ENCODE results near the gene RBM6. TPM values are rescaled to one million over a fixed set of nuclear protein-coding genes. Genes with fewer than 3 reads are reported as not detected.
A peak's percentile ranks its signal among the peaks of the same experiment; 100 is the strongest.

RBM6 gene
- total and polyA plus RNA-seq, 2 of the 4 experiments (the other 2 are of a cell fraction): 38.5 to 64.6 TPM

DNA sequence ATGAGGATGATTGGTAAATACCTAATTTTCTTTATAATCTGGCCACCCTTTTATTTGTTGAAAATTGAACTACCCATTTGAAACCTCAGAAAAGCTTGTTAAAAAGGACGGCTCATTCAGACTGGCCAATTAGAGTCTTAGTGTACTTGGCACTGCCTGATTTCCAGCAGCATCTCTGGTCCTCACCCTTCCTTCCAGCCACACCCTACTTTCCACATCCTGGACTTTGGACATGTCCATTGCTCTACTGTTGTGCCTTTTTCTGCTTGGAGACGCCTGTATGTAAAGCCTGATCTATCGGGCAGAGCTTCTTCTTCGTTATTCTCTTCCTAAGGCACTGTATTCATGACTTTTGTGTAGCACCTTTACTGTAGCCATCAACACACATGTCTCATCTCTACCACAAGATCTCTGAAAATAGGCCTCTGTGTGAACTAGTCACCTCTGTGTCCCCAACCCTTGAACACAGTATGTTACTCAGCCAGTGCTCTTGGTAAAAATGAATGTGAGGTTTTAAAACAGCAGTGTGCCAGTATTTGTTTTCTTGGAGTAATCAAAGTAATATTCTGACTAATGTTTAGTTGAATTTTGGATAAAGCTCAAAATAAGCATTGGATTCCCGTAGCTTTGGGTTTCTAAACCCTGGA lies 155.5 kb downstream of the RBM6 start:
- no peaks in the 10 kb centered on the region for H3K9me3 ChIP-seq (ENCODE audit: control insufficient read depth, insufficient read depth, low read length)
- no peak overlapping the region; the same call in 1 of the 2 replicates for H3K14ac ChIP-seq (replicated peaks; ENCODE audit: low read depth, low read length)
- WGBS, 2 experiments (ENCODE audit: extremely low coverage in 2 of 2, insufficient read length in 1 of 2): 96% methylated on average over 3 of the region's 5 CpGs; no CpG with 5 or more reads in 1 of the 2 experiments
- dilution Hi-C loops (cut with HindIII; ENCODE audit: low sequenced_read_pairs, unreplicated experiment) (no loop called here), intact Hi-C loops (cut with micrococcal nuclease) (loop anchor here (10.0 kb wide), 1 partner anchor 391 kb away; no protein-coding TSS in a partner anchor), in situ Hi-C loops (cut with MboI; ENCODE audit: low sequenced_read_pairs) (no loop called here)
- ChIA-PET POLR2A (ENCODE audit: unreplicated experiment) (interaction anchor here (0.6 kb wide), 1 partner anchor 87 kb away, joined by 4 read pairs; no protein-coding TSS in a partner anchor), CTCF (interaction anchor here (0.8 kb wide), 1 partner anchor 254 kb away, joined by 3 read pairs; no protein-coding TSS in a partner anchor)
- no peaks in the 10 kb centered on the region for H3K27me3 ChIP-seq (ENCODE audit: control insufficient read depth, insufficient read depth, low read length)
- H3K4me1 ChIP-seq (ENCODE audit: control insufficient read depth, insufficient read depth, low read length): peaks cover 9% of the 10 kb centered on the region
- no peak overlapping the region for H4K5ac ChIP-seq (ENCODE audit: low read depth, low read length)
- no TSS peak for BruUV-seq (replicated peaks)
- no peak overlapping the region for H3K56ac ChIP-seq (ENCODE audit: extremely low read depth, insufficient read depth, low read length)
- H4K91ac ChIP-seq (ENCODE audit: insufficient read depth, low read depth, low read length): no peak overlapping the region
- H2BK20ac ChIP-seq (ENCODE audit: low read depth, low read length): no peak overlapping the region
- H3K4me3 ChIP-seq (ENCODE audit: insufficient read depth, low read depth, low read length): no peak overlapping the region
- H2AK9ac ChIP-seq (replicated peaks; ENCODE audit: low read depth, low read length, poor library complexity): no peak overlapping the region
- no peak overlapping the region for H2AK5ac ChIP-seq (ENCODE audit: low read depth, low read length)
- no peak overlapping the region for H2BK120ac ChIP-seq (ENCODE audit: low read depth, low read length)
- no peak overlapping the region for H2BK5ac ChIP-seq (ENCODE audit: low read depth, low read length, poor library complexity, severe bottlenecking)
- no peak overlapping the region for H3K9ac ChIP-seq (ENCODE audit: low read depth, low read length)
- peaks cover 16% of the 10 kb centered on the region for H3K9me1 ChIP-seq (ENCODE audit: insufficient read depth, low read length)
- DNase-seq (peak; percentile 46), ATAC-seq (ENCODE audit: low read depth) (peak; percentile 36; the same call in 1 of the 2 replicates)
- no peak overlapping the region for H3K27ac ChIP-seq (ENCODE audit: insufficient read depth, low read length)
- TF ChIP-seq NFE2L2 (IDR thresholded peaks at IDR 0.05; ENCODE audit: low read depth, low read length) (no peak), MAZ (IDR thresholded peaks at IDR 0.05; ENCODE audit: borderline replicate concordance, low read depth, low read length) (no peak), CHD1 (IDR thresholded peaks at IDR 0.05; ENCODE audit: low read depth, low read length) (no peak), MXI1 (IDR thresholded peaks at IDR 0.05; ENCODE audit: borderline replicate concordance, low read depth, low read length) (no peak), POLR2A (IDR thresholded peaks at IDR 0.05; ENCODE audit: low read depth, low read length) (no peak), RAD21 (IDR thresholded peaks at IDR 0.05; ENCODE audit: low read length) (no peak)
- H2BK15ac ChIP-seq (ENCODE audit: low read depth, low read length): no peak overlapping the region
- no peak overlapping the region for H3K4ac ChIP-seq (ENCODE audit: low read depth, low read length)
- H3K18ac ChIP-seq (ENCODE audit: low read depth, low read length): no peak overlapping the region
- peaks cover 75% of the 10 kb centered on the region for H3K36me3 ChIP-seq (ENCODE audit: control insufficient read depth, insufficient read depth, low read length)
- H4K8ac ChIP-seq (ENCODE audit: low read depth in 2 of 2, low read length in 2 of 2): no peak overlapping the region
- peaks cover 23 to 78% of the 10 kb centered on the region in 2 experiments for H3K79me1 ChIP-seq (ENCODE audit: low read depth in 1 of 2, low read length in 2 of 2)
- H3K4me2 ChIP-seq (ENCODE audit: low read depth, low read length): no peak overlapping the region
- peak overlapping the region; percentile 25; the same call in 1 of the 2 replicates for H3K23ac ChIP-seq (ENCODE audit: low read depth, low read length)
- H2AFZ ChIP-seq (replicated peaks; ENCODE audit: low read length, poor library complexity): no peak overlapping the region
- peaks cover 60% of the 10 kb centered on the region for H4K20me1 ChIP-seq (ENCODE audit: insufficient read depth, low read length)
